Measurements from ENCODE around the gene GALNT9.

GRCh38 chr12:132170637-132171292 lies 158.6 kb downstream of the GALNT9 start:
- TF ChIP-seq POLR2A (IDR thresholded peaks at IDR 0.05), result no peak
- TF ChIP-seq CTCF (IDR thresholded peaks at IDR 0.05), result no peak

Measured in tibial nerve (tissue), 3 donors.